Neural cell (in vitro differentiated cells): ENCODE results near the gene ZNF766. TPM values are rescaled to one million over a fixed set of nuclear protein-coding genes. Genes with fewer than 3 reads are reported as not detected.

Source experiments
- H2AFZ ChIP-seq: fragments of 200-600, 300-800 bp; sonication (generic), shearing (Covaris generic); 2 replicates; pipeline ENCODE4 v1.6.0; 2014; ENCODE audit warnings: low read depth, mild to moderate bottlenecking, antibody characterized with exemption, low read length, moderate library complexity
- H3F3A ChIP-seq: fragments of 200-600 bp; shearing (Covaris generic); 2 replicates; pipeline ENCODE4 v1.6.1; 2016; ENCODE audit warnings: mild to moderate bottlenecking, moderate library complexity, mixed read lengths, antibody characterized with exemption, low read length; ENCODE audit not compliant: insufficient read depth, poor library complexity, severe bottlenecking
- H3K27ac ChIP-seq: fragments of 200-600, 300-800 bp; sonication (generic), shearing (Covaris generic); 2 replicates; pipeline ENCODE4 v1.5.1; 2014; ENCODE audit warnings: mild to moderate bottlenecking, low read length, moderate library complexity
- H3K27me3 ChIP-seq: fragments of 300-800, 200-600 bp; sonication (generic), shearing (Covaris generic); 2 replicates; pipeline ENCODE4 v1.6.0; 2014; ENCODE audit warnings: mild to moderate bottlenecking, low read depth, low read length, moderate library complexity; ENCODE audit not compliant: insufficient read depth
- H3K36me3 ChIP-seq: fragments of 300-800, 200-600 bp; sonication (generic), shearing (Covaris generic); 2 replicates; pipeline ENCODE4 v1.5.1; 2014; ENCODE audit warnings: mild to moderate bottlenecking, antibody characterized with exemption, low read length, moderate library complexity; ENCODE audit not compliant: insufficient read depth
- H3K4me2 ChIP-seq: fragments of 300-800, 200-600 bp; sonication (generic), shearing (Covaris generic); 2 replicates; pipeline ENCODE4 v1.6.0; 2014; ENCODE audit warnings: mild to moderate bottlenecking, low read length
- H3K4me3 ChIP-seq: fragments of 300-800, 200-600 bp; sonication (generic), shearing (Covaris generic); 2 replicates; pipeline ENCODE4 v1.5.1; 2014; ENCODE audit warnings: mild to moderate bottlenecking, low read length, moderate library complexity
- H3K79me2 ChIP-seq: fragments of 200-600 bp; shearing (Covaris generic); replicated peaks from 2 replicates; pipeline ENCODE4 v1.6.0; 2014; ENCODE audit warnings: mild to moderate bottlenecking, low read length, moderate library complexity; ENCODE audit not compliant: insufficient read depth
- H3K9ac ChIP-seq: fragments of 300-800, 200-600 bp; sonication (generic), shearing (Covaris generic); 2 replicates; pipeline ENCODE4 v1.6.1; 2016; ENCODE audit warnings: mild to moderate bottlenecking, low read length, mixed read lengths
- H3K9me2 ChIP-seq: fragments of 200-600 bp; shearing (Covaris generic); 2 replicates; pipeline ENCODE4 v1.6.1; 2016; ENCODE audit warnings: mild to moderate bottlenecking, low read length, mixed read lengths; ENCODE audit not compliant: insufficient read depth
- H3K9me3 ChIP-seq: fragments of 200-600, 300-800 bp; sonication (generic), shearing (Covaris generic); 2 replicates; pipeline ENCODE4 v1.6.1; 2016; ENCODE audit warnings: mild to moderate bottlenecking, mixed run types, low read length, moderate library complexity, mixed read lengths
- H4K20me1 ChIP-seq: fragments of 200-600 bp; shearing (Covaris generic); 2 replicates; pipeline ENCODE4 v1.6.1; 2016; ENCODE audit warnings: mild to moderate bottlenecking, mixed run types; ENCODE audit not compliant: insufficient read depth
- CTCF ChIP-seq: fragments of 450-650 bp; IDR thresholded peaks from 2 replicates; pipeline ENCODE4 v1.5.1; 2014; ENCODE audit warnings: antibody characterized with exemption, mild to moderate bottlenecking, moderate library complexity; ENCODE audit not compliant: poor library complexity, severe bottlenecking
- EP300 ChIP-seq: fragments of 450-650 bp; conservative IDR thresholded peaks from 2 replicates; pipeline ENCODE4 v1.6.1; 2014; ENCODE audit warnings: antibody characterized with exemption, mild to moderate bottlenecking, moderate library complexity; ENCODE audit not compliant: poor library complexity, severe bottlenecking
- EZH2 ChIP-seq: fragments of 200-600, 300-800 bp; shearing (Covaris generic), sonication (generic); IDR thresholded peaks from 2 replicates; pipeline ENCODE4 v1.6.1; 2014; ENCODE audit warnings: antibody characterized with exemption, low read length, borderline replicate concordance, mild to moderate bottlenecking; ENCODE audit not compliant: insufficient read depth, poor library complexity, severe bottlenecking
- MXI1 ChIP-seq: fragments of 450-650 bp; conservative IDR thresholded peaks from 2 replicates; pipeline ENCODE4 v1.6.1; 2014; ENCODE audit warnings: antibody characterized with exemption, mild to moderate bottlenecking; ENCODE audit not compliant: poor library complexity, severe bottlenecking
- POLR2AphosphoS5 ChIP-seq: IDR thresholded peaks from 2 replicates; pipeline ENCODE4 v1.6.1; 2012
- RAD21 ChIP-seq: fragments of 450-650 bp; conservative IDR thresholded peaks from 2 replicates; pipeline ENCODE4 v1.6.1; 2014; ENCODE audit warnings: antibody characterized with exemption, mild to moderate bottlenecking, moderate library complexity
- REST ChIP-seq: IDR thresholded peaks from 2 replicates; pipeline ENCODE4 v1.6.1; 2012; ENCODE audit warnings: borderline replicate concordance
- SMC3 ChIP-seq: fragments of 450-650 bp; conservative IDR thresholded peaks from 2 replicates; pipeline ENCODE4 v1.6.1; 2014; ENCODE audit warnings: antibody characterized with exemption, mild to moderate bottlenecking, moderate library complexity; ENCODE audit not compliant: poor library complexity
- TAF1 ChIP-seq: IDR thresholded peaks from 2 replicates; pipeline ENCODE4 v1.6.1; 2012; ENCODE audit warnings: low read depth
- polyA plus RNA-seq: library from polyadenylated mRNA; depleted of rRNA; stranded (reverse); fragments of >200 nt; gene quantifications from 2 replicates; pipeline ENCODE4 v1.2.3, GENCODE V29; 2014

Gene ZNF766
- polyA plus RNA-seq, 1 donor from 2014 or later, result 21.8 TPM

GRCh38 chr19:52273301-52273700, 3.9 kb downstream of the ZNF766 start:
- Histone ChIP-seq H3K9me2 (no peaks in the 10 kb centered on the region), H3K27ac (no peak overlapping the region), H3K4me2 (no peak overlapping the region), H3K9ac (no peak overlapping the region), H3K27me3 (no peaks in the 10 kb centered on the region), H4K20me1 (no peaks in the 10 kb centered on the region), H3F3A (no peaks in the 10 kb centered on the region), H3K79me2 (peaks cover 64% of the 10 kb centered on the region), H3K4me3 (no peak overlapping the region), H3K36me3 (peaks cover 11% of the 10 kb centered on the region), H3K9me3 (peaks cover 3% of the 10 kb centered on the region), H2AFZ (no peak overlapping the region)
- TF ChIP-seq TAF1, result no peak
- no peak for TF ChIP-seq REST

DNA sequence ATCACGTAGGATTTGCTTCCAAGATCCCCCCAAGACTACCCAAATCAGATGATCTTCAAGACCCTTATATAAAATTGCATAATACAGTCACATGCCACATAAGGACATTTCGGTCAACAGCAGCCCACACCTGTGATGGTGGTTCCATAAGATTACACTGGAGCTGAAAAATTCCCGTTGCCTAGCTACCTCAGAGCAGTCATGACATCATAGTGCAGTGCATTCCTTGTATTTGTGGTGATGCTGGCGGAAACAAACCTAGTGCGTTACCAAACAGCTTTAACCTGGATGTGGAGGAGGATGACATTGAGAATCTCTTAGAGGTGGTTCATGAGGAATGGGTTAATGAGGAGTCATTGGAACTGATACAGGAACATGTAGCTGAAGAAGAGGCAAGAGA, 4.8 kb downstream of the ZNF766 start:
- Histone ChIP-seq H4K20me1 (no peaks in the 10 kb centered on the region), H2AFZ (no peak overlapping the region), H3K9me2 (no peaks in the 10 kb centered on the region), H3F3A (no peaks in the 10 kb centered on the region), H3K27me3 (no peaks in the 10 kb centered on the region), H3K79me2 (peaks cover 73% of the 10 kb centered on the region), H3K27ac (no peak overlapping the region), H3K9me3 (peaks cover 3% of the 10 kb centered on the region), H3K9ac (no peak overlapping the region), H3K4me2 (no peak overlapping the region), H3K4me3 (no peak overlapping the region), H3K36me3 (peaks cover 11% of the 10 kb centered on the region)
- TF ChIP-seq CTCF, result no peak
- no peak for TF ChIP-seq EP300
- TF ChIP-seq POLR2AphosphoS5, result no peak
- TF ChIP-seq TAF1, result no peak

- H3K4me2 ChIP-seq, result no peak overlapping the region
- H3K9ac ChIP-seq, result no peak overlapping the region
- no peaks in the 10 kb centered on the region for H3F3A ChIP-seq
- no peaks in the 10 kb centered on the region for H3K9me2 ChIP-seq
- H3K27ac ChIP-seq, result no peak overlapping the region
- no peaks in the 10 kb centered on the region for H3K27me3 ChIP-seq
- TF ChIP-seq TAF1 (no peak), EZH2 (no peak), CTCF (no peak), RAD21 (no peak), SMC3 (no peak), REST (no peak), MXI1 (no peak), POLR2AphosphoS5 (no peak)
- H3K79me2 ChIP-seq, result peaks cover 76% of the 10 kb centered on the region
- no peak overlapping the region for H2AFZ ChIP-seq
- H3K4me3 ChIP-seq, result no peak overlapping the region
- H3K36me3 ChIP-seq, result peaks cover 11% of the 10 kb centered on the region
- no peaks in the 10 kb centered on the region for H4K20me1 ChIP-seq
- H3K9me3 ChIP-seq, result peaks cover 3% of the 10 kb centered on the region
Observed at GRCh38 chr19:52275988-52276387, 6.6 kb downstream of the ZNF766 start.
